Liver (tissue), 9 donors: ENCODE data around the gene CD40. TPM values are rescaled to one million over a fixed set of nuclear protein-coding genes. Genes with fewer than 3 reads are reported as not detected.

Experiments used
- DNase-seq: peaks from one replicate; pipeline ENCODE4 v3.0.0-alpha.2; 2017; ENCODE audit warnings: low spot score
- H3K27ac ChIP-seq, 2 donors: one replicate each; pipeline ENCODE4 v1.7.0; 2013; ENCODE audit warnings: inconsistent platforms in 2 of 2, low read length in 2 of 2, control low read depth in 1 of 2, low read depth in 1 of 2, mild to moderate bottlenecking in 1 of 2
- H3K27me3 ChIP-seq, 4 donors: one replicate each; pipeline versions ENCODE4 v1.6.1 to v1.7.0; 2013; ENCODE audit warnings: low read length in 3 of 4, inconsistent platforms in 1 of 4, mild to moderate bottlenecking in 1 of 4, moderate library complexity in 1 of 4; ENCODE audit not compliant: control insufficient read depth in 4 of 4, insufficient read depth in 4 of 4
- H3K36me3 ChIP-seq, 4 donors: one replicate each; pipeline versions ENCODE4 v1.6.1 to v1.7.0; 2013; ENCODE audit warnings: low read length in 3 of 4, mild to moderate bottlenecking in 3 of 4, low read depth in 1 of 4, moderate library complexity in 1 of 4; ENCODE audit not compliant: control insufficient read depth in 4 of 4, insufficient read depth in 3 of 4
- H3K4me1 ChIP-seq, 4 donors: one replicate each; pipeline versions ENCODE4 v1.6.1 to v1.7.0; 2013; ENCODE audit warnings: low read length in 3 of 4, mild to moderate bottlenecking in 3 of 4, moderate library complexity in 1 of 4; ENCODE audit not compliant: control insufficient read depth in 4 of 4, insufficient read depth in 4 of 4
- H3K4me3 ChIP-seq, 3 donors: one replicate each; pipeline versions ENCODE4 v1.6.1 to v1.7.0; 2013; ENCODE audit warnings: low read length in 3 of 3, control low read depth in 1 of 3, low read depth in 1 of 3, mild to moderate bottlenecking in 1 of 3
- H3K9ac ChIP-seq, 2 donors: one replicate each; pipeline ENCODE4 v1.7.0; 2013; ENCODE audit warnings: low read length in 2 of 2, mild to moderate bottlenecking in 2 of 2, moderate library complexity in 2 of 2, control low read depth in 1 of 2, low read depth in 1 of 2
- H3K9me3 ChIP-seq, 4 donors: one replicate each; pipeline versions ENCODE4 v1.6.1 to v1.7.0; 2013; ENCODE audit warnings: low read length in 3 of 4; ENCODE audit not compliant: control insufficient read depth in 4 of 4
- EGR1 ChIP-seq, 2 donors: IDR thresholded peaks; 2 replicates each; pipeline ENCODE4 v1.6.1; 2016 to 2018; ENCODE audit warnings: antibody characterized with exemption in 2 of 2, low read depth in 2 of 2
- FOXA1 ChIP-seq: IDR thresholded peaks from 2 replicates; pipeline ENCODE4 v1.6.1; 2016; ENCODE audit warnings: antibody characterized with exemption
- FOXA2 ChIP-seq: IDR thresholded peaks from 2 replicates; pipeline ENCODE4 v1.6.1; 2016; ENCODE audit warnings: antibody characterized with exemption
- GABPA ChIP-seq, 2 donors: IDR thresholded peaks in 1 of 2; conservative IDR thresholded peaks in 1 of 2; 2 replicates each; pipeline ENCODE4 v1.6.1; 2016; ENCODE audit warnings: antibody characterized with exemption in 2 of 2, mild to moderate bottlenecking in 1 of 2, moderate library complexity in 1 of 2
- HNF4A ChIP-seq, 2 donors: conservative IDR thresholded peaks; 2 replicates each; pipeline ENCODE4 v1.6.1; 2016; ENCODE audit warnings: antibody characterized with exemption in 2 of 2, mild to moderate bottlenecking in 2 of 2
- HNF4G ChIP-seq: IDR thresholded peaks from 2 replicates; pipeline ENCODE4 v1.6.1; 2016; ENCODE audit warnings: antibody characterized with exemption
- JUND ChIP-seq, 2 donors: IDR thresholded peaks; 2 replicates each; pipeline ENCODE4 v1.6.1; 2016; ENCODE audit warnings: antibody characterized with exemption in 2 of 2
- NR2F2 ChIP-seq: IDR thresholded peaks from 2 replicates; pipeline ENCODE4 v1.6.1; 2016; ENCODE audit warnings: antibody characterized with exemption
- RAD21 ChIP-seq, 2 donors: IDR thresholded peaks; 2 replicates each; pipeline ENCODE4 v1.6.1; 2016; ENCODE audit warnings: antibody characterized with exemption in 2 of 2, mild to moderate bottlenecking in 2 of 2
- RXRA ChIP-seq, 2 donors: IDR thresholded peaks; 2 replicates each; pipeline ENCODE4 v1.6.1; 2017 to 2018; ENCODE audit warnings: antibody characterized with exemption in 2 of 2, mild to moderate bottlenecking in 1 of 2
- SP1 ChIP-seq: IDR thresholded peaks from 2 replicates; pipeline ENCODE4 v1.6.1; 2018; ENCODE audit warnings: antibody characterized with exemption, mild to moderate bottlenecking
- TAF1 ChIP-seq: conservative IDR thresholded peaks from 2 replicates; pipeline ENCODE4 v1.6.1; 2016; ENCODE audit warnings: antibody characterized with exemption, mild to moderate bottlenecking
- YY1 ChIP-seq: IDR thresholded peaks from 2 replicates; pipeline ENCODE4 v1.6.1; 2016; ENCODE audit warnings: antibody characterized with exemption, mild to moderate bottlenecking
- WGBS: extraction: QIAGEN DNeasy Blood & Tissue Kit; methylation state at CpG from one replicate; pipeline ENCODE4 v1.1.7; 2013; 5-methylcytosine and 5-hydroxymethylcytosine counted together
- polyA plus RNA-seq, 2 donors: library from polyadenylated mRNA; stranded (reverse) in 1 of 2; unstranded in 1 of 2; fragments of 200-250 nt in 1 of 2; fragments of >200 nt in 1 of 2; fragmentation: Nextera tagmentation in 1 of 2; extraction: Ambion mirVana in 1 of 2; gene quantifications; one replicate each; pipeline versions ENCODE4 v1.2.1 to v1.2.3, GENCODE V29; 2013 to 2015
- total RNA-seq, 2 donors: library from RNA; depleted of rRNA; stranded (reverse); fragments of >200 nt; gene quantifications; one replicate each; pipeline ENCODE4 v1.2.3, GENCODE V29; 2014
- TF ChIP-seq, protein P1 (sequence below): fragments of 150-350 bp; IDR thresholded peaks from 2 replicates; pipeline ENCODE4 v1.5.1; 2017; ENCODE audit warnings: improper control_type of control experiment, low read depth, low read length; ENCODE audit not compliant: missing input control
- TF ChIP-seq, protein P2 (sequence below): IDR thresholded peaks from 2 replicates; pipeline ENCODE4 v1.6.1; 2016; ENCODE audit warnings: antibody characterized with exemption, mild to moderate bottlenecking
- TF ChIP-seq, protein P3 (sequence below): IDR thresholded peaks from 2 replicates; pipeline ENCODE4 v1.6.1; 2016; ENCODE audit warnings: antibody characterized with exemption
- TF ChIP-seq, protein P4 (sequence below): IDR thresholded peaks from 2 replicates; pipeline ENCODE4 v1.6.1; 2016; ENCODE audit warnings: antibody characterized with exemption
- TF ChIP-seq, protein P5 (sequence below): IDR thresholded peaks from 2 replicates; pipeline ENCODE4 v1.6.1; 2016; ENCODE audit warnings: antibody characterized with exemption
- donor health status: healthy.
- donor health status: healthy.
- donor health status: healthy.
- donor health status: healthy.
- donor health status: healthy.

Gene CD40
- total and polyA plus RNA-seq, 4 donors: 2.2 to 9.4 (median 6.0) TPM

DNA sequence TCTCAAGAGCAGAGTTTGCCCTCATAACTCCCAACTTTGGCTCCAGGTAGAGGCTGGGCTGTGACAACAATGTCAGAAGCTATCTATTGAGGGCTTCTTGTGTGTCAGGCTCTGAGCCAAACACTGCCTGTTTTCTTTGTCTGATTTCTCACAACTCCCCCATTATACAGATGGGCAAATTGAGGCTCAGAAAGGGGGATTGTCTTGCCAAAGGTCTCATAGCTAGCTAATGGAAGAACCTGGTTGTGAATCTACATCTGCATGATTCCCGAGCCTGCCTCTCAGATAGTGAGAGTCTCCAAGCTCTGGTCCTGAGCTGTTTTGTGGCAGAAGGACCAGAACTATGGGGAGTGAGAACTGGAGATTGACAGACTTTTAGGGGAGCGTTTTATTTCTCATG, 1.4 kb downstream of the CD40 start:
- no peak for DNase-seq

More for the DNA sequence above, 1.4 kb downstream of the CD40 start:
- H3K9ac ChIP-seq: no peak overlapping the region
- peaks cover 0 to 18% (median 6%) of the 10 kb centered on the region in 4 donors for H3K36me3 ChIP-seq
- H3K27me3 ChIP-seq: no peaks in the 10 kb centered on the region
- no peaks in the 10 kb centered on the region for H3K9me3 ChIP-seq
- TF ChIP-seq, protein P1, sequence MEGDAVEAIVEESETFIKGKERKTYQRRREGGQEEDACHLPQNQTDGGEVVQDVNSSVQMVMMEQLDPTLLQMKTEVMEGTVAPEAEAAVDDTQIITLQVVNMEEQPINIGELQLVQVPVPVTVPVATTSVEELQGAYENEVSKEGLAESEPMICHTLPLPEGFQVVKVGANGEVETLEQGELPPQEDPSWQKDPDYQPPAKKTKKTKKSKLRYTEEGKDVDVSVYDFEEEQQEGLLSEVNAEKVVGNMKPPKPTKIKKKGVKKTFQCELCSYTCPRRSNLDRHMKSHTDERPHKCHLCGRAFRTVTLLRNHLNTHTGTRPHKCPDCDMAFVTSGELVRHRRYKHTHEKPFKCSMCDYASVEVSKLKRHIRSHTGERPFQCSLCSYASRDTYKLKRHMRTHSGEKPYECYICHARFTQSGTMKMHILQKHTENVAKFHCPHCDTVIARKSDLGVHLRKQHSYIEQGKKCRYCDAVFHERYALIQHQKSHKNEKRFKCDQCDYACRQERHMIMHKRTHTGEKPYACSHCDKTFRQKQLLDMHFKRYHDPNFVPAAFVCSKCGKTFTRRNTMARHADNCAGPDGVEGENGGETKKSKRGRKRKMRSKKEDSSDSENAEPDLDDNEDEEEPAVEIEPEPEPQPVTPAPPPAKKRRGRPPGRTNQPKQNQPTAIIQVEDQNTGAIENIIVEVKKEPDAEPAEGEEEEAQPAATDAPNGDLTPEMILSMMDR: no peak
- TF ChIP-seq NR2F2: no peak
- no peak for TF ChIP-seq RXRA (IDR thresholded peaks at IDR 0.05)
- TF ChIP-seq TAF1: no peak
- TF ChIP-seq JUND (IDR thresholded peaks at IDR 0.05): no peak
- no peak for TF ChIP-seq HNF4A (conservative IDR thresholded peaks at IDR 0.05)
- no peak for TF ChIP-seq RAD21 (IDR thresholded peaks at IDR 0.05)
- TF ChIP-seq, protein P2, sequence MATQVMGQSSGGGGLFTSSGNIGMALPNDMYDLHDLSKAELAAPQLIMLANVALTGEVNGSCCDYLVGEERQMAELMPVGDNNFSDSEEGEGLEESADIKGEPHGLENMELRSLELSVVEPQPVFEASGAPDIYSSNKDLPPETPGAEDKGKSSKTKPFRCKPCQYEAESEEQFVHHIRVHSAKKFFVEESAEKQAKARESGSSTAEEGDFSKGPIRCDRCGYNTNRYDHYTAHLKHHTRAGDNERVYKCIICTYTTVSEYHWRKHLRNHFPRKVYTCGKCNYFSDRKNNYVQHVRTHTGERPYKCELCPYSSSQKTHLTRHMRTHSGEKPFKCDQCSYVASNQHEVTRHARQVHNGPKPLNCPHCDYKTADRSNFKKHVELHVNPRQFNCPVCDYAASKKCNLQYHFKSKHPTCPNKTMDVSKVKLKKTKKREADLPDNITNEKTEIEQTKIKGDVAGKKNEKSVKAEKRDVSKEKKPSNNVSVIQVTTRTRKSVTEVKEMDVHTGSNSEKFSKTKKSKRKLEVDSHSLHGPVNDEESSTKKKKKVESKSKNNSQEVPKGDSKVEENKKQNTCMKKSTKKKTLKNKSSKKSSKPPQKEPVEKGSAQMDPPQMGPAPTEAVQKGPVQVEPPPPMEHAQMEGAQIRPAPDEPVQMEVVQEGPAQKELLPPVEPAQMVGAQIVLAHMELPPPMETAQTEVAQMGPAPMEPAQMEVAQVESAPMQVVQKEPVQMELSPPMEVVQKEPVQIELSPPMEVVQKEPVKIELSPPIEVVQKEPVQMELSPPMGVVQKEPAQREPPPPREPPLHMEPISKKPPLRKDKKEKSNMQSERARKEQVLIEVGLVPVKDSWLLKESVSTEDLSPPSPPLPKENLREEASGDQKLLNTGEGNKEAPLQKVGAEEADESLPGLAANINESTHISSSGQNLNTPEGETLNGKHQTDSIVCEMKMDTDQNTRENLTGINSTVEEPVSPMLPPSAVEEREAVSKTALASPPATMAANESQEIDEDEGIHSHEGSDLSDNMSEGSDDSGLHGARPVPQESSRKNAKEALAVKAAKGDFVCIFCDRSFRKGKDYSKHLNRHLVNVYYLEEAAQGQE: no peak
- no peak for TF ChIP-seq EGR1 (IDR thresholded peaks at IDR 0.05; ENCODE audit: low read depth in 2 of 2)
- no peak for TF ChIP-seq HNF4G
- TF ChIP-seq GABPA (IDR thresholded peaks at IDR 0.05 in 1 of 2, conservative IDR thresholded peaks at IDR 0.05 in 1 of 2): no peak
- TF ChIP-seq FOXA1: no peak
- no peak for TF ChIP-seq FOXA2
- TF ChIP-seq SP1: no peak
- no peak for TF ChIP-seq YY1
- TF ChIP-seq, protein P3, sequence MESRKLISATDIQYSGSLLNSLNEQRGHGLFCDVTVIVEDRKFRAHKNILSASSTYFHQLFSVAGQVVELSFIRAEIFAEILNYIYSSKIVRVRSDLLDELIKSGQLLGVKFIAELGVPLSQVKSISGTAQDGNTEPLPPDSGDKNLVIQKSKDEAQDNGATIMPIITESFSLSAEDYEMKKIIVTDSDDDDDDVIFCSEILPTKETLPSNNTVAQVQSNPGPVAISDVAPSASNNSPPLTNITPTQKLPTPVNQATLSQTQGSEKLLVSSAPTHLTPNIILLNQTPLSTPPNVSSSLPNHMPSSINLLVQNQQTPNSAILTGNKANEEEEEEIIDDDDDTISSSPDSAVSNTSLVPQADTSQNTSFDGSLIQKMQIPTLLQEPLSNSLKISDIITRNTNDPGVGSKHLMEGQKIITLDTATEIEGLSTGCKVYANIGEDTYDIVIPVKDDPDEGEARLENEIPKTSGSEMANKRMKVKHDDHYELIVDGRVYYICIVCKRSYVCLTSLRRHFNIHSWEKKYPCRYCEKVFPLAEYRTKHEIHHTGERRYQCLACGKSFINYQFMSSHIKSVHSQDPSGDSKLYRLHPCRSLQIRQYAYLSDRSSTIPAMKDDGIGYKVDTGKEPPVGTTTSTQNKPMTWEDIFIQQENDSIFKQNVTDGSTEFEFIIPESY: no peak
- TF ChIP-seq, protein P4, sequence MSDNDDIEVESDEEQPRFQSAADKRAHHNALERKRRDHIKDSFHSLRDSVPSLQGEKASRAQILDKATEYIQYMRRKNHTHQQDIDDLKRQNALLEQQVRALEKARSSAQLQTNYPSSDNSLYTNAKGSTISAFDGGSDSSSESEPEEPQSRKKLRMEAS: no peak
- TF ChIP-seq, protein P5, sequence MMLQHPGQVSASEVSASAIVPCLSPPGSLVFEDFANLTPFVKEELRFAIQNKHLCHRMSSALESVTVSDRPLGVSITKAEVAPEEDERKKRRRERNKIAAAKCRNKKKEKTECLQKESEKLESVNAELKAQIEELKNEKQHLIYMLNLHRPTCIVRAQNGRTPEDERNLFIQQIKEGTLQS: no peak
- no peak overlapping the region for H3K4me3 ChIP-seq
- peaks cover 1 to 24% (median 14%) of the 10 kb centered on the region in 4 donors for H3K4me1 ChIP-seq
- no peak overlapping the region for H3K27ac ChIP-seq
- WGBS: 87% methylated on average over 2 of the region's 2 CpGs
